Measurements from ENCODE around the gene AIG1. TPM values are rescaled to one million over a fixed set of nuclear protein-coding genes. Genes with fewer than 3 reads are reported as not detected.

The AIG1 gene
- total RNA-seq, 2 experiments from 2014 or later: 0.40 to 0.85 TPM

GRCh38 chr6:143376861-143377260, 316.2 kb downstream of the AIG1 start:
- Histone ChIP-seq H3K9me2 (ENCODE audit: insufficient read depth, low read length) (no peaks in the 10 kb centered on the region), H3K4me1 (ENCODE audit: insufficient read depth, low read length, poor library complexity, severe bottlenecking) (no peaks in the 10 kb centered on the region), H3K27ac (ENCODE audit: low read depth, low read length, poor library complexity, severe bottlenecking) (no peak overlapping the region), H3K4me2 (ENCODE audit: low read length) (no peak overlapping the region), H3K79me2 (ENCODE audit: insufficient read depth, low read depth, low read length) (no peaks in the 10 kb centered on the region), H3K4me3 (ENCODE audit: low read depth, low read length, poor library complexity, severe bottlenecking) (no peak overlapping the region), H2AFZ (ENCODE audit: low read length) (no peak overlapping the region), H4K20me1 (ENCODE audit: insufficient read depth, low read length) (no peaks in the 10 kb centered on the region), H3K9me3 (ENCODE audit: low read length) (no peaks in the 10 kb centered on the region), H3K36me3 (ENCODE audit: insufficient read depth, low read length) (no peaks in the 10 kb centered on the region)
- POLR2A ChIA-PET: no interaction called here
- CTCF ChIA-PET (ENCODE audit: unreplicated experiment): no interaction called here
- no TSS peak for BruUV-seq (replicated peaks)
- intact Hi-C loops (cut with micrococcal nuclease; ENCODE audit: unreplicated experiment): no loop called here
- TF ChIP-seq EZH2phosphoT487 (IDR thresholded peaks at IDR 0.05; ENCODE audit: borderline replicate concordance, low read depth, low read length) (no peak), CTCF (conservative IDR thresholded peaks at IDR 0.05; ENCODE audit: low read length) (no peak)
- no peak for DNase-seq (ENCODE audit: low spot score)

- no peak overlapping the region for H3K27ac ChIP-seq (ENCODE audit: low read depth, low read length, poor library complexity, severe bottlenecking)
- POLR2A ChIA-PET: interaction anchor here (0.6 to 1.1 kb wide), 4 partner anchors 26 to 1184 kb away, joined by 3 to 4 read pairs (median 3); no protein-coding TSS in a partner anchor
- H3K4me1 ChIP-seq (ENCODE audit: insufficient read depth, low read length, poor library complexity, severe bottlenecking): no peaks in the 10 kb centered on the region
- no TSS peak for BruUV-seq (replicated peaks)
- CTCF ChIA-PET (ENCODE audit: unreplicated experiment): no interaction called here
- H3K4me2 ChIP-seq (ENCODE audit: low read length): no peak overlapping the region
- intact Hi-C loops (cut with micrococcal nuclease; ENCODE audit: unreplicated experiment): no loop called here
- DNase-seq (ENCODE audit: low spot score): no peak
- no peaks in the 10 kb centered on the region for H3K9me2 ChIP-seq (ENCODE audit: insufficient read depth, low read length)
- H3K79me2 ChIP-seq (ENCODE audit: insufficient read depth, low read depth, low read length): no peaks in the 10 kb centered on the region
- no peak for TF ChIP-seq CTCF (conservative IDR thresholded peaks at IDR 0.05; ENCODE audit: low read length)
- no peak for TF ChIP-seq EZH2phosphoT487 (IDR thresholded peaks at IDR 0.05; ENCODE audit: borderline replicate concordance, low read depth, low read length)
- H3K4me3 ChIP-seq (ENCODE audit: low read depth, low read length, poor library complexity, severe bottlenecking): no peak overlapping the region
- H3K36me3 ChIP-seq (ENCODE audit: insufficient read depth, low read length): no peaks in the 10 kb centered on the region
- no peak overlapping the region for H2AFZ ChIP-seq (ENCODE audit: low read length)
- H3K9me3 ChIP-seq (ENCODE audit: low read length): no peaks in the 10 kb centered on the region
- H4K20me1 ChIP-seq (ENCODE audit: insufficient read depth, low read length): no peaks in the 10 kb centered on the region
These were observed 324.9 kb downstream of the AIG1 start for GRCh38 chr6:143385636-143386035.

DNA sequence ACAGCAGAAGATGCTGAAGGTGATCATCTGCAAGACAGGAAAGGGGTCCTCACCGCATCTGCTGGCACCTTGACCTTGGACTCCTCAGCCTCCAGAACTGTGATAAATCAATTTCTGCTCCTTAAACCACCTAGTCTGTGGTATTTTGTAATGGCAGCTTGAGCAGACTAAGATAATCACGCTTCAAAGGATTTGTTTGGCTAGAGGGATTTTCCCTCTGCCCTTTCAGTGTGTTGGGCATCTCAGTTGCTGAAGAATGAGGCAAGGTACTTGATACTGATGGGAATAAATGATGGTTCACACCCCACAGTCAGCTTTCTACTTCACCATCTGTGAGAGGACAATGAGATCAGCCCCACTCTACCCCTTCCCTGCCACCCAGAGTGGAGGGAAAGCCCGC, 329.6 kb downstream of the AIG1 start:
- no peak overlapping the region for H2AFZ ChIP-seq (ENCODE audit: low read length)
- no peaks in the 10 kb centered on the region for H3K4me1 ChIP-seq (ENCODE audit: insufficient read depth, low read length, poor library complexity, severe bottlenecking)
- H3K79me2 ChIP-seq (ENCODE audit: insufficient read depth, low read depth, low read length): no peaks in the 10 kb centered on the region
- ChIA-PET CTCF (ENCODE audit: unreplicated experiment) (no interaction called here), POLR2A (no interaction called here)
- H3K36me3 ChIP-seq (ENCODE audit: insufficient read depth, low read length): no peaks in the 10 kb centered on the region
- BruUV-seq (replicated peaks): no TSS peak
- H3K27ac ChIP-seq (ENCODE audit: low read depth, low read length, poor library complexity, severe bottlenecking): no peak overlapping the region
- H3K9me2 ChIP-seq (ENCODE audit: insufficient read depth, low read length): no peaks in the 10 kb centered on the region
- intact Hi-C loops (cut with micrococcal nuclease; ENCODE audit: unreplicated experiment): no loop called here
- H4K20me1 ChIP-seq (ENCODE audit: insufficient read depth, low read length): no peaks in the 10 kb centered on the region
- H3K4me3 ChIP-seq (ENCODE audit: low read depth, low read length, poor library complexity, severe bottlenecking): no peak overlapping the region
- H3K4me2 ChIP-seq (ENCODE audit: low read length): no peak overlapping the region
- no peaks in the 10 kb centered on the region for H3K9me3 ChIP-seq (ENCODE audit: low read length)
- no peak for DNase-seq (ENCODE audit: low spot score)
- TF ChIP-seq CTCF (conservative IDR thresholded peaks at IDR 0.05; ENCODE audit: low read length) (no peak), EZH2phosphoT487 (IDR thresholded peaks at IDR 0.05; ENCODE audit: borderline replicate concordance, low read depth, low read length) (no peak)

Other genes with a start within 250 kb of the AIG1 start
- 16.9 and 24.6 TPM in 2 replicates for gene HIVEP2, start 115.7 kb upstream of the AIG1 start, total RNA-seq (2014; rRNA removed; shearing (Covaris generic))
- gene HIVEP2, start 115.7 kb upstream of the AIG1 start, total RNA-seq (2022): 18.8 and 21.9 TPM in 2 replicates